NT2/D1 (cell line): ENCODE results near the gene KPNA6.

Experiments used
- YY1 ChIP-seq: IDR thresholded peaks from 2 replicates; pipeline ENCODE4 v1.6.1; 2011; ENCODE audit not compliant: insufficient read length, insufficient read depth
- ZNF274 ChIP-seq: IDR thresholded peaks from 2 replicates; pipeline ENCODE4 v1.6.1; 2011; ENCODE audit warnings: mild to moderate bottlenecking, low read depth, low read length

DNA sequence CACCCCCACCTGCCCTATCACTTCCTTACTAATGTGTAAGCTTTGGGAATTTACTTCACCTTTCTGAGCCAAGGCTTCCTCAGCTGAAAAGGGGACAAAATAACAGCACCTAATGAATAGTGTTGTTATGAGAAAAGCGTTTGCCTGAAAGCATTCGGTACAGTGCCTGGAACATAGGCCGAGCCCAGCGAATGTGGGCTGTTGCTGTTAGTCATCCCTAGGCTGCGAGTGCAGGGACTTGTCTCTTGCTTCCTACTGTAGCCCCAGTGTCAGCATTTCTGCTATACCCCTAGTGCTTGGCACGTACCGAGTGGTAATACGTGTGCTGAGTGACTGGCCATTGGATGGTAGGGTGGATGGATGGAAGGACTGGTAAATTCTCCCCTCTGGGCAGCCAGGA lies 16.7 kb upstream of the KPNA6 start:
- TF ChIP-seq ZNF274: no peak
- no peak for TF ChIP-seq YY1
